Left cardiac atrium (tissue), 4 donors: ENCODE results near the gene LRRC9. TPM values are rescaled to one million over a fixed set of nuclear protein-coding genes. Genes with fewer than 3 reads are reported as not detected.
"Not testable (repeated sequence)": the region's sequence is repeated elsewhere in the genome, so short reads cannot be mapped to it uniquely, and the experiment has no call there.

Experiments used
- ATAC-seq, 2 donors: fragments of 200-7000 bp; cut with Tn5 transposase; one replicate each; pipeline ENCODE4 v1.9.1; 2020; ENCODE audit warnings: mild to moderate bottlenecking in 2 of 2, moderate library complexity in 2 of 2
- DNase-seq: peaks from one replicate; pipeline ENCODE4 v3.0.0-alpha.2; 2020
- intact Hi-C, 2 donors: fragments of 100-400 bp; cut with DNase I; formaldehyde crosslinking; loops; one replicate each; pipeline versions ENCODE4 v1.14.1 to v1.15.1; 2022 to 2023
- total RNA-seq, 2 donors: library from RNA; stranded (reverse); fragmentation: NEBNext Ultra II Directional; extraction: Animal tissue kit (Norgen Biotek cat#: 25700); gene quantifications; one replicate each; pipeline ENCODE4 v1.2.1, GENCODE V29; 2021
- donor health status: DM: no; HTN: yes; CAD: no.
- donor health status: DM: no; HTN: yes; CAD: no; lungs with severe emphysema.
- donor health status: DM: yes; HTN: yes; CAD: no.
- donor health status: Dilated cardiomyopathy.

The LRRC9 gene
- total RNA-seq, 2 donors from 2014 or later = 0.38 to 1.2 TPM

- intact Hi-C loops = no loop called here
- no peak for DNase-seq
- no peak for ATAC-seq
These were observed 105.6 kb downstream of the LRRC9 start for GRCh38 chr14:60025571-60025970.

- ATAC-seq (no peak), DNase-seq (no peak)
- intact Hi-C loops = no loop called here
These were observed 115.2 kb downstream of the LRRC9 start for GRCh38 chr14:60035177-60035576.

- ATAC-seq, DNase-seq, intact Hi-C loops: not testable (repeated sequence)
These were observed 128.0 kb downstream of the LRRC9 start for GRCh38 chr14:60047976-60048375.

DNA sequence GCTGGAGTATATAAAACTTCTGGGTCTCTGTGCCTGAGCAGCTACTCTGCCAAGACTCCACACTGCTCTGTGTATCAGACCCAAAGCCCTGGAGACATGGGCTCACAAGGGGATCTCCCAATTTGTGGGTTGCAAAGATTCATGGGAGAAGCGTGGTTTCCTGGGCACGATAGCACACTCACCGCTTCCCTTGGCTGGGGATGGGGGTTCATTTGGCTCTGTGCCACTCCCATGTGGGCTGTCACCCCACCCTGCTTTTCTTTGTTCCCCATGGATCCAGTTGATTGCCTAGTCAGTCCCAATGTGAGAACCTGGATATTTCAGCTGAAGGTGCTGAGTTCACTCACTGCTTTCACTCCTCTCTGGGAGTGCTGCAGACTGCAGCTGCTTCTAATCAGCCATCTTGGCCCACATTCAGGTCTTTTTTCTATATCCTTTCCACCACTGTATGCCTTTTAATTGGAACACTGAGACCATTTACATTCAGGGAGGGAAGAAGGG lies 131.8 kb downstream of the LRRC9 start:
- intact Hi-C loops = no loop called here
- ATAC-seq (peak in 1 of 2 donors; percentile 35), DNase-seq (no peak)

DNA sequence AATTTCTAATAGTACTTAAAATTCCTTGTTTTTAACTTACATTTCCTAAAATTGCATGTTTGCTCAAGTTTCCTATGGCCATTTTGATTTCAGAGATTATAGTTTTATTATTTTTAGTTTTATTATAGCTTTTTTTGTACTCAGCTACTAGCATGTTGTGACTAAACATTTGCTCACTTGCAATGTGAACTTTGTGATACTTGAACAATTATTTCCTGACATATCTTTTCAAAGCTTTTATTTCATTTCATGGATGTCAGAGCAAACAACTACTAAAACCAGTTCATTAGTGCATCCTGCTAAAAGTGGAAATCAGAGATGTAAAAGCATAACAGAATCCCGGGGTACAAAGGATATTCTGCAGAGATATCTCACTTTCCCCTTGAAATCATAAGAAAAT lies 138.1 kb downstream of the LRRC9 start:
- no peak for ATAC-seq
- intact Hi-C loops = no loop called here
- no peak for DNase-seq

DNA sequence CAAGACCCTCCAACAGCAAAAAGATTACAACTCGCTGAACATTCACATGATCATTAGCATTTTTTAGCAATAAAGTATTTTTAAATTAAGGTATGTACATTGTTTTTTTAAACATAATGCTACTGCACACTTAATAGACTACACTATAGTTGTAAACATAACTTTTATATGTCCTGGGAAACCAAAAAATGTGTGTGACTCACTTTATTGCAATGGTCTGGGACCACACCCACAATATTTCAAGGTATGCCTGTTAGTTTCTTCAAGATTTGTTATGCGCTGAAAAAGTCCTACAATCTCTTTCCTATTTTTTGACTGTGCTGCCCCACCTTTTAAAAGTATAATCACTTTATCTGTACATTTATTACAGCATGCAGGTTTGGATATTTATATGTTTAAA lies 141.4 kb downstream of the LRRC9 start:
- intact Hi-C loops = loop anchor here in 1 of 2 donors (5.0 to 10.0 kb wide), 2 partner anchors 99 to 503 kb away; no protein-coding TSS in a partner anchor
- ATAC-seq (no peak), DNase-seq (no peak)

DNA sequence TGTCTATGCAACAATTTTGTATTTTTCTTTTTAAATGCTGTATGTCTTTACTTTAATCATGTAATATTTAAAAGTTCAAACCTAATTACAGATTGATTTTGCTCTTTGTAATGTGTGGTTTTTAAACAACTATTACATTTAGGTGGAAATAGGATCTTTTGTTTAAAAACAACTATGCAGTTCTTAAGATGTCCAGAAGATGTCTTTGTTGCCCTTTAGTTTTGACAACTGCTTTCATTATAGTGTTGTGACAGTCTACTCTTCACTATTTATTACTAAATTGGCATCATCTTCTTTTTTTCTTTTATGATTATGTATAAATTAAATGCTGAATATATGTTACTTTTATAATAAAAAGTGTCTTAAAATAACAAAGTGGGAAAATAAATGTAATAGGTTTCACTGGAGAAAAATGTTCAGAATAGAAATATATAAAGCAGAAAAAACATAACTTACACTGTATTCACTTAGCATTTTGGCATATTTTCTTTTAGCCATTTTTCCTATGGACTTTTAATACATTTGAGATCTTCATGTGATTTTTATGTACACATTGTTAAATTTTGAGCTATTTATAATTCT lies 144.6 kb downstream of the LRRC9 start:
- no peak for DNase-seq
- ATAC-seq = no peak
- intact Hi-C loops = loop anchor here (1.0 to 10.0 kb wide), 4 partner anchors 102 to 500 kb away; no protein-coding TSS in a partner anchor

DNA sequence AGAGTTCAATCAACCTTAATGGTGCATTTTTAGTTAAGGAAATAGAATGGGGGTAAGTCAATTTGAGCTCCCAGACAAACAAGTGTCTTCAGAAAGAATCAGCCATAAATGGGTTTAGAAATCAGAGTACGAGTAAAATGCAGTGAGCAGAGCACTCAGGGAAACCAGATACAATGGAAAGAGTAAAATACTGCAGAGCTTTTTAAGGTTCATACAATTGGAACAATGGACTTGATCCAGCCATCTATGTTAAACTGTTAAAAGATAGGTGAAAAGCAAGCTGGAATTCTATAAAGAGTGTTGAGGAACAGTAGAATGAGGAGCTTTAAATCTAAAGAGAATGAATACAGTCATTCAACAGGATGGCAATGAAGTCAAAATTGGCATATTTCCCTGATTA lies 147.9 kb downstream of the LRRC9 start:
- DNase-seq (no peak), ATAC-seq (no peak)
- intact Hi-C loops = loop anchor here (5.0 to 10.0 kb wide), 2 partner anchors 114 to 497 kb away; no protein-coding TSS in a partner anchor

- DNase-seq (no peak), ATAC-seq (no peak)
- intact Hi-C loops = no loop called here
These were observed 159.8 kb downstream of the LRRC9 start for GRCh38 chr14:60079723-60080122.

DNA sequence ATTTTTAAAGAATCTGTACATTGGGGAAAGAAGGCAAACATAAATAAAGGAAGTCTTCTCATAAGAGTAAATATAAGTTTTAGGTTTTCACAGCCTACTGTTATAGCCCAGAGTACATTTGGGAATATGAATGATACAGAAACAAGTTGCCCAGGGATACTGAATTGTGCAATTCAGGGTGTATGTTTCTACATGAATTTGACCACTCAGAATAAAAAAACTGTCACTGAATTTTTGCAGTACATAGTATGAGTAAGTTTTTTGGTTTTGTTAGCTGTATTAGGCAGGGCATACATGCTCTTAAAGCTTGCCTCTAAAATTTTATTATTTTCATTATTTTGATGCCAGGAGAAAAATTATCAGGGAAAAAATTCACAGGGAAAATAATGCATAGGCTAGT lies 165.1 kb downstream of the LRRC9 start:
- DNase-seq (no peak), ATAC-seq (no peak)
- intact Hi-C loops = no loop called here

DNA sequence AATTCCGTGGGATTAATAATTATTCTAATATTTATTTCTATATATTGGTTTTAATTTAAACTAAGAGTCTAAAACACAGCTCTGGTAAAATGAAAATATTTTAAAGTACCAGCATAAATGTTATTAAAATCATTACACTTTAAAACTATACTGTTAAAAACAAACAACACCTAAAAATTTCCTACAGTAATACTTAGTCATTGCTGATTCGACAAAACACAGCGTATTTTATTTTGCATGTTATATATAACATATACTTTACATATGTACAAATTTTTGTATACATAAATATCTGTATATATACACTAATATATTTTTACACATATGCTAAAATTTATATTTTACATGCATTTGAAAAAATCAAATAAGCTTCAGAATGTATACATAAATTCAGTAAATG lies 165.7 kb downstream of the LRRC9 start:
- DNase-seq (no peak), ATAC-seq (no peak)
- intact Hi-C loops = no loop called here

- intact Hi-C loops = no loop called here
- DNase-seq (no peak), ATAC-seq (no peak)
These were observed 167.7 kb downstream of the LRRC9 start for GRCh38 chr14:60087668-60088067.

GRCh38 chr14:60089221-60089620 lies 169.3 kb downstream of the LRRC9 start:
- DNase-seq (no peak), ATAC-seq (no peak)
- intact Hi-C loops = no loop called here

DNA sequence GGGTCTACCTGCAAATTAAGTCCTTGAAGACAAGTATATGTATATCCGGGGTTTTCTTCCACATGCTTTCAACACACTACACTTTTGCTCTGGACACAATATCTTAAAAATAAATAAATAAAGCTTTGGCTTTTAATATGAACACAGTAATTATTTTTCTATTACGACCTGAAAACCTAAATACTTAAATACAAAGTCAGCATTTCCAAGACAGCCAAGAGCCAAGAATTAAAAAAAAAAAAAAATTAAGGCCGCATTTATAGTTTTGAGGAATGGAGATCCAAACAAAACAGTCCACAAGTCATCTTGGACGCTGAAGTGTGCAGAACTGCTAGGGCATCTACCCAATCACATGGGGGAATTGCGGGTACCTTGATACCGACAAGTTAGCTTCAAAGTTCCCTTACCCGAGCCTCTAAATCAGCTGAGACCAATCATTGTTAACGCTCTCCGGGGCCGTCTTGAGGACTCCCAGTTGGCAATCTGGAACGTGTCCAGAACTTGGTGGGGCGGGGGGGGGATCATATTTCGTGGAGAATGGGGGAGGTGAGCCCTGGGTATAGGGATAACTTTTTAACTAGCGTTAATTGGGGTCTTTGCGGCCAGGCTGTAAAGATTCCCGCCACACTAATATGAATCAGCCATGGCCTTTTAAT lies 171.0 kb downstream of the LRRC9 start:
- intact Hi-C loops = loop anchor here in 1 of 2 donors (2.0 to 10.0 kb wide), 3 partner anchors 74 to 906 kb away; partner anchors contain the start of genes DAAM1, DHRS7 and PPM1A
- ATAC-seq = peak; percentile 27 to 40
- peak; percentile 63 for DNase-seq

GRCh38 chr14:60091550-60092525 lies 171.9 kb downstream of the LRRC9 start, which contains the start of gene PCNX4:
Gene PCNX4 (plus strand): TSS chr14:60091923. CDS start chr14:60107639, 15,716 bp downstream.
- intact Hi-C loops = loop anchor here in 1 of 2 donors (2.0 to 10.0 kb wide), 3 partner anchors 73 to 907 kb away; partner anchors contain the start of genes DAAM1, DHRS7 and PPM1A
- ATAC-seq (peak; percentile 97 to 99), DNase-seq (peak; percentile 97)

DNA sequence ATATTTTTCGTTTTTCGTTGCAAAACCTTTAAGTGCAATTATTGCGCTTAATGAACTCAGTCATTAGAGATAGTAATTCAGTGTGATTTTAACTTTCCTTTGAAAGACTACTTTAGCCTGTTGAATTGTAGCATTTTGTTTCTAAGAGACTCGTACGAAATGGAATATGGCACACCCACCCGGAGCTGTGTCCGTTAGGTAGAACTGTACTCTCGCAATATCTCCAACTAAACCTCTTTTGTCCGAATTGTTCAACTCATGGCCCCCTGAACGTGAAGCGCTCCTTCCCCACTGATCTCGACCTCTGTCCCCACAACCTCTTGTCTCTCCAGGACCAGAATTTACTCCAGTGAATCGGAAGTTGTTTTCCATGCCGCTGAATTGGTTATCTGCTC lies 172.6 kb downstream of the LRRC9 start:
- intact Hi-C loops = loop anchor here in 1 of 2 donors (5.0 to 10.0 kb wide), 2 partner anchors 155 to 908 kb away; partner anchors contain the start of genes DAAM1 and PPM1A

GRCh38 chr14:60093080-60093479 lies 173.1 kb downstream of the LRRC9 start:
- intact Hi-C loops = loop anchor here in 1 of 2 donors (5.0 to 10.0 kb wide), 2 partner anchors 154 to 908 kb away; partner anchors contain the start of genes DAAM1 and PPM1A
- no peak for ATAC-seq
- DNase-seq = no peak

More for the DNA sequence above, 172.6 kb downstream of the LRRC9 start:
- DNase-seq = peak; percentile 24
- peak; percentile 4 to 13 for ATAC-seq

DNA sequence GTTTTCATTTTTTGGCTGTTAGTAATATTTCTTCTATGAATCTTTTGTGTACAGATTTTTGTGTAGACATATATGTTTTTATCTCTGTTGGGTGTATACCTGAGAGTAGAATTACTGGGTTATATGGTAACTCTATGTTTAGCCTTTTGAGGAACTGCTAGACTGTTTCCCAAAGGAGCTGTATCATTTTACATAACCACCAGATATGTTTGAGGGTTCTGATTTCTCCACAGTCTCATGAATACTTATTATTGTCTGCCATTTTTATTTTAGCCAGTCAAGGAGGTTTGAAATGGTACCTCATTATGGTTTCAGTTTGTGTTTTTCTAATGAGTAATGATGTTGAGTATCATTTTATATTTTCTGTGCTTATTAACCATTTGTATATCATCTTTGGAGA lies 173.7 kb downstream of the LRRC9 start:
- intact Hi-C loops = loop anchor here in 1 of 2 donors (5.0 to 10.0 kb wide), 2 partner anchors 154 to 909 kb away; partner anchors contain the start of genes DAAM1 and PPM1A

More for the DNA sequence above, 173.7 kb downstream of the LRRC9 start:
- no peak for ATAC-seq
- no peak for DNase-seq
